Chondrocyte (in vitro differentiated cells): Measurements from ENCODE around the gene PAM. TPM values are rescaled to one million over a fixed set of nuclear protein-coding genes. Genes with fewer than 3 reads are reported as not detected.
A peak's percentile ranks its signal among the peaks of the same experiment; 100 is the strongest.
"Not testable (repeated sequence)": the region's sequence is repeated elsewhere in the genome, so short reads cannot be mapped to it uniquely, and the experiment has no call there.

Source experiments
- DNase-seq: peaks from one replicate; pipeline ENCODE4 v3.0.0; 2021; ENCODE audit warnings: mixed read lengths, low spot score
- H3K27ac Mint-ChIP-seq: one replicate; pipeline ENCODE4 v1.8.0; 2021; ENCODE audit warnings: mild to moderate bottlenecking, moderate library complexity, mixed read lengths; ENCODE audit not compliant: unreplicated experiment
- H3K27me3 Mint-ChIP-seq: 2 replicates; pipeline ENCODE4 v1.8.0; 2021; ENCODE audit warnings: low read depth, mixed read lengths
- H3K36me3 Mint-ChIP-seq: 2 replicates; pipeline ENCODE4 v1.8.0; 2021; ENCODE audit warnings: low read depth, mixed read lengths
- H3K4me1 Mint-ChIP-seq: 2 replicates; pipeline ENCODE4 v1.8.0; 2021; ENCODE audit warnings: low read depth, mild to moderate bottlenecking, mixed read lengths
- H3K4me3 Mint-ChIP-seq: one replicate; pipeline ENCODE4 v1.8.0; 2021; ENCODE audit warnings: mild to moderate bottlenecking, moderate library complexity, mixed read lengths; ENCODE audit not compliant: unreplicated experiment
- H3K9me3 Mint-ChIP-seq: 2 replicates; pipeline ENCODE4 v1.8.0; 2021; ENCODE audit warnings: low read depth, mixed read lengths
- CTCF ChIP-seq: fragments of 200-600 bp; sonication (generic); IDR thresholded peaks from 2 replicates; pipeline ENCODE4 v1.5.0; 2021; ENCODE audit warnings: antibody characterized with exemption, mild to moderate bottlenecking, moderate library complexity
- total RNA-seq: library from RNA; stranded (reverse); gene quantifications from 3 replicates; pipeline ENCODE4 v1.2.1, GENCODE V29; 2021

The PAM gene
- total RNA-seq, 1 donor from 2014 or later, result 293 TPM

- Mint-ChIP-seq H3K9me3 (peaks cover 3% of the 10 kb centered on the region), H3K27me3 (no peaks in the 10 kb centered on the region), H3K27ac (no peak overlapping the region), H3K36me3 (peaks cover 3% of the 10 kb centered on the region), H3K4me1 (peaks cover 20% of the 10 kb centered on the region), H3K4me3 (no peak overlapping the region)
- DNase-seq, result no peak
- no peak for TF ChIP-seq CTCF
Observed at GRCh38 chr5:102770803-102771202, 15.7 kb downstream of the PAM start.

- Mint-ChIP-seq H3K36me3 (peaks cover 6% of the 10 kb centered on the region), H3K9me3 (peaks cover 9% of the 10 kb centered on the region), H3K4me1 (peaks cover 24% of the 10 kb centered on the region), H3K27me3 (no peaks in the 10 kb centered on the region), H3K27ac (no peak overlapping the region), H3K4me3 (no peak overlapping the region)
- no peak for DNase-seq
- TF ChIP-seq CTCF, result no peak
Observed at GRCh38 chr5:102771435-102771834, 16.3 kb downstream of the PAM start.

- DNase-seq, result no peak
Observed at GRCh38 chr5:102772273-102772672, 17.2 kb downstream of the PAM start.

GRCh38 chr5:102773133-102773532 lies 18.0 kb downstream of the PAM start:
- Mint-ChIP-seq H3K36me3 (peaks cover 6% of the 10 kb centered on the region), H3K4me3 (no peak overlapping the region), H3K9me3 (peaks cover 9% of the 10 kb centered on the region), H3K27ac (no peak overlapping the region), H3K4me1 (peaks cover 29% of the 10 kb centered on the region), H3K27me3 (no peaks in the 10 kb centered on the region)
- TF ChIP-seq CTCF, result no peak
- no peak for DNase-seq

More at GRCh38 chr5:102772273-102772672, 17.2 kb downstream of the PAM start:
- peaks cover 24% of the 10 kb centered on the region for H3K4me1 Mint-ChIP-seq
- H3K27ac Mint-ChIP-seq, result no peak overlapping the region
- H3K4me3 Mint-ChIP-seq, result no peak overlapping the region
- no peaks in the 10 kb centered on the region for H3K27me3 Mint-ChIP-seq
- no peak for TF ChIP-seq CTCF
- H3K36me3 Mint-ChIP-seq, result peaks cover 6% of the 10 kb centered on the region
- peaks cover 9% of the 10 kb centered on the region for H3K9me3 Mint-ChIP-seq

- H3K36me3 Mint-ChIP-seq, DNase-seq, H3K27ac Mint-ChIP-seq, H3K4me3 Mint-ChIP-seq, H3K27me3 Mint-ChIP-seq, H3K9me3 Mint-ChIP-seq: not testable (repeated sequence)
- H3K4me1 Mint-ChIP-seq, result peaks cover 46% of the 10 kb centered on the region
Observed at GRCh38 chr5:102775756-102776155, 20.7 kb downstream of the PAM start.

- no peak overlapping the region for H3K4me3 Mint-ChIP-seq
- peaks cover 48% of the 10 kb centered on the region for H3K4me1 Mint-ChIP-seq
- peak overlapping the region; percentile 27 for H3K27ac Mint-ChIP-seq
- no peaks in the 10 kb centered on the region for H3K27me3 Mint-ChIP-seq
- no peak for DNase-seq
- no peak for TF ChIP-seq CTCF
- peaks cover 9% of the 10 kb centered on the region for H3K9me3 Mint-ChIP-seq
- H3K36me3 Mint-ChIP-seq, result peaks cover 6% of the 10 kb centered on the region
Observed at GRCh38 chr5:102777099-102777498, 22.0 kb downstream of the PAM start.
